ENCODE data around the gene AMER1.

- TF ChIP-seq CTCF (conservative IDR thresholded peaks at IDR 0.05; ENCODE audit: low read length) (no peak), EZH2phosphoT487 (IDR thresholded peaks at IDR 0.05; ENCODE audit: borderline replicate concordance) (no peak)
Observed at GRCh38 chrX:64176876-64177275, 28.6 kb downstream of the AMER1 start.

All from Loucy (cell line).